Keratinocyte (primary cell): ENCODE data around the gene LTBP3. TPM values are rescaled to one million over a fixed set of nuclear protein-coding genes. Genes with fewer than 3 reads are reported as not detected.

Source experiments
- DNase-seq: peaks from one replicate; pipeline ENCODE4 v3.0.0-alpha.2; 2011; ENCODE audit warnings: low read depth, missing footprints, low spot score
- FAIRE-seq: peaks from 2 replicates; lab custom pipeline; 2011; peaks lifted over from hg19 to GRCh38; lab: Jason Lieb, UNC
- H2AFZ ChIP-seq: 2 replicates; pipeline ENCODE4 v1.6.0; 2012; ENCODE audit warnings: low read length, control low read depth, inconsistent platforms; ENCODE audit not compliant: control insufficient read depth
- H3K27ac ChIP-seq: 2 replicates; pipeline ENCODE4 v1.5.1; 2011; ENCODE audit warnings: low read length; ENCODE audit not compliant: control insufficient read depth, insufficient read depth
- H3K27me3 ChIP-seq: 3 replicates; pipeline ENCODE4 v1.6.0; 2011; ENCODE audit warnings: low read length; ENCODE audit not compliant: control insufficient read depth, insufficient read depth; ENCODE audit errors: extremely low read depth
- H3K36me3 ChIP-seq, 2 experiments: 2 replicates in 1 of 2; 3 replicates in 1 of 2; pipeline ENCODE4 v1.5.1; 2011; ENCODE audit warnings: low read length in 2 of 2, mild to moderate bottlenecking in 1 of 2; ENCODE audit not compliant: control insufficient read depth in 2 of 2, insufficient read depth in 2 of 2; ENCODE audit errors: extremely low read depth in 1 of 2
- H3K4me1 ChIP-seq: 3 replicates; pipeline ENCODE4 v1.5.1; 2011; ENCODE audit warnings: low read length; ENCODE audit not compliant: control insufficient read depth, insufficient read depth; ENCODE audit errors: extremely low read depth
- H3K4me2 ChIP-seq: 3 replicates; pipeline ENCODE4 v1.6.0; 2011; ENCODE audit warnings: low read depth, low read length; ENCODE audit not compliant: control insufficient read depth, insufficient read depth; ENCODE audit errors: extremely low read depth
- H3K4me3 ChIP-seq, 3 experiments: fragments of 200-600 bp in 1 of 3; sonication (generic) in 1 of 3; 2 replicates in 2 of 3; 3 replicates in 1 of 3; pipeline ENCODE4 v1.5.1; 2011 to 2016; ENCODE audit warnings: low read length in 3 of 3, mild to moderate bottlenecking in 3 of 3, control low read depth in 2 of 3, inconsistent platforms in 1 of 3, low read depth in 1 of 3, mixed read lengths in 1 of 3, mixed run types in 1 of 3, moderate library complexity in 1 of 3; ENCODE audit not compliant: control insufficient read depth in 2 of 3, insufficient read depth in 2 of 3; ENCODE audit errors: extremely low read depth in 1 of 3
- H3K79me2 ChIP-seq: 2 replicates; pipeline ENCODE4 v1.6.0; 2012; ENCODE audit warnings: low read length; ENCODE audit not compliant: control insufficient read depth, insufficient read depth
- H3K9ac ChIP-seq: 3 replicates; pipeline ENCODE4 v1.6.0; 2011; ENCODE audit warnings: low read length; ENCODE audit not compliant: control insufficient read depth, insufficient read depth; ENCODE audit errors: extremely low read depth
- H3K9me1 ChIP-seq: 3 replicates; pipeline ENCODE4 v1.6.0; 2011; ENCODE audit warnings: low read length; ENCODE audit not compliant: control insufficient read depth, insufficient read depth; ENCODE audit errors: extremely low read depth
- H3K9me3 ChIP-seq: 2 replicates; pipeline ENCODE4 v1.5.1; 2012; ENCODE audit warnings: low read depth, low read length; ENCODE audit not compliant: control insufficient read depth
- H4K20me1 ChIP-seq: 3 replicates; pipeline ENCODE4 v1.6.0; 2011; ENCODE audit warnings: low read length; ENCODE audit not compliant: control insufficient read depth, insufficient read depth; ENCODE audit errors: extremely low read depth
- EZH2 ChIP-seq: IDR thresholded peaks from one replicate; pipeline ENCODE4 v1.6.1; 2012; ENCODE audit warnings: inconsistent platforms, mild to moderate bottlenecking, low read length, moderate library complexity
- dilution Hi-C: fragments of 300-500 bp; cut with MboI; formaldehyde crosslinking; loops from one replicate; pipeline ENCODE4 v1.7.0; 2020; ENCODE audit warnings: low sequenced_read_pairs; ENCODE audit not compliant: extremely low pct_ligation_motif_present
- polyA plus RNA-seq, 5 experiments: library from polyadenylated mRNA; depleted of rRNA in 3 of 5; stranded (reverse) in 3 of 5; stranded (forward) in 1 of 5; unstranded in 1 of 5; fragments of >200 nt; gene quantifications; 1 replicate in 1 of 5; 2 replicates in 3 of 5; 3 replicates in 1 of 5; pipeline versions ENCODE4 v1.2.1 to v1.2.3, GENCODE V29; 2011 to 2012; ENCODE audit warnings: missing spikeins in 2 of 5, low read depth in 1 of 5, low replicate concordance in 1 of 5
- TF ChIP-seq, protein P1 (sequence below), 3 experiments: IDR thresholded peaks in 1 of 3; conservative IDR thresholded peaks in 1 of 3; optimal IDR thresholded peaks in 1 of 3; 2 replicates in 2 of 3; 3 replicates in 1 of 3; pipeline versions ENCODE3 to v1.5.1; 2011; ENCODE audit warnings: low read length in 3 of 3, mild to moderate bottlenecking in 3 of 3, moderate library complexity in 2 of 3, control low read depth in 1 of 3, inconsistent platforms in 1 of 3; ENCODE audit not compliant: insufficient read depth in 2 of 3; ENCODE audit errors: extremely low read depth in 1 of 3

LTBP3 gene
- polyA plus RNA-seq, 1 donor (not counting 4 experiments of a cell fraction or from before 2014, with no cell fraction given) = 9.1 TPM

GRCh38 chr11:65542738-65543390 lies 15.3 kb downstream of the LTBP3 start:
- no peaks in the 10 kb centered on the region for H3K27me3 ChIP-seq
- no peak overlapping the region for H3K4me3 ChIP-seq
- peaks cover 3% of the 10 kb centered on the region for H4K20me1 ChIP-seq
- H3K9me1 ChIP-seq = no peaks in the 10 kb centered on the region
- H2AFZ ChIP-seq = no peak overlapping the region
- dilution Hi-C loops = no loop called here
- no peaks in the 10 kb centered on the region for H3K79me2 ChIP-seq
- no peak overlapping the region for H3K27ac ChIP-seq
- FAIRE-seq (no peak), DNase-seq (no peak)
- H3K4me2 ChIP-seq = no peak overlapping the region
- H3K4me1 ChIP-seq = peaks cover 17% of the 10 kb centered on the region
- H3K36me3 ChIP-seq = peaks cover 0 to 2% of the 10 kb centered on the region in 2 experiments
- no peaks in the 10 kb centered on the region for H3K9me3 ChIP-seq
- H3K9ac ChIP-seq = no peak overlapping the region
- TF ChIP-seq, protein P1, sequence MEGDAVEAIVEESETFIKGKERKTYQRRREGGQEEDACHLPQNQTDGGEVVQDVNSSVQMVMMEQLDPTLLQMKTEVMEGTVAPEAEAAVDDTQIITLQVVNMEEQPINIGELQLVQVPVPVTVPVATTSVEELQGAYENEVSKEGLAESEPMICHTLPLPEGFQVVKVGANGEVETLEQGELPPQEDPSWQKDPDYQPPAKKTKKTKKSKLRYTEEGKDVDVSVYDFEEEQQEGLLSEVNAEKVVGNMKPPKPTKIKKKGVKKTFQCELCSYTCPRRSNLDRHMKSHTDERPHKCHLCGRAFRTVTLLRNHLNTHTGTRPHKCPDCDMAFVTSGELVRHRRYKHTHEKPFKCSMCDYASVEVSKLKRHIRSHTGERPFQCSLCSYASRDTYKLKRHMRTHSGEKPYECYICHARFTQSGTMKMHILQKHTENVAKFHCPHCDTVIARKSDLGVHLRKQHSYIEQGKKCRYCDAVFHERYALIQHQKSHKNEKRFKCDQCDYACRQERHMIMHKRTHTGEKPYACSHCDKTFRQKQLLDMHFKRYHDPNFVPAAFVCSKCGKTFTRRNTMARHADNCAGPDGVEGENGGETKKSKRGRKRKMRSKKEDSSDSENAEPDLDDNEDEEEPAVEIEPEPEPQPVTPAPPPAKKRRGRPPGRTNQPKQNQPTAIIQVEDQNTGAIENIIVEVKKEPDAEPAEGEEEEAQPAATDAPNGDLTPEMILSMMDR (optimal IDR thresholded peaks at IDR 0.05 in 1 of 3, IDR thresholded peaks at IDR 0.05 in 1 of 3, conservative IDR thresholded peaks at IDR 0.05 in 1 of 3; ENCODE audit: extremely low read depth in 1 of 3, insufficient read depth in 2 of 3, low read length in 3 of 3) = no peak
- TF ChIP-seq EZH2 = no peak

DNA sequence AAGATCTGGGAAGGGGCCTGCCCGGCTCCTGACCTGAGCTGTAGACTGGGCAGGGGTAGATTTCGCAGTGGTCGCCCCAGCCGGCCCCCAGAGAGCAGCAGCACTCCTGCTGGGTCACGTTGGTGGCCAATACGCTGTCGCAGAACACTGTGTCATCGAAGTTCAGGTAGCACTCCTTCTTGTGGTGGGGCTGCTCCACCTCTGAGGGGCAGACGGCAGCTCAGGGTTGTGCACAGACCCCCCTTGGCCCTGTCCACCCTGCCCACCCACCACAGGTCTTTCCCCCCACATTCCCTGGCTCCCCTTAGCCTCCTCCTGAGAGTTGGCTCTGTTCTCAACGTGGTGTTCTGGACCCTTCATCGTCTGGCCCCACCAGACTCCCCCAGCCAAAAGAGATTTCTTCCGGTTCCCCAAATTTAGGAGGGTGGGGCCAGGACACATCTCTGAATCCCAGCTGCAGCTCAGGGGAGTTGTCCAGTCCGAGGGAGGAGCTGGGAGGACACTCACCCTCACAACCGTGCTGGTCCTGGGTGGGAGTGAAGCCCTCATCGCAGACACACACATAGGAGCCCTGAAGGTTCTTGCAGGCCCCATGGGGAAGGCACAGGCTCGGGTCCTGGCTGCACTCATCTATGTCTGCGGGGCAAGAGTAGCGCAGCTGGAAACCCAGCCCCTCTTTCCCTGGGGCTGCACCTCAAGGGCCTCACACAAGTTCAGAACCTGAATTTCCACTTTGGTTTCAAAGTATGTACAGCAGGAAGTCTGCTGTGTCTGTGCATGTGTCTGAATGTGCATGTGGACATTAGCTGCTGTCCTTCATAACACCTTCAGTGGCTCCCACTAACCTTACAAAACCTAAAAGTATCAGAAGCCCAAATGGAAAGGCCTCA lies 16.8 kb downstream of the LTBP3 start:
- Histone ChIP-seq H2AFZ (no peak overlapping the region), H3K4me1 (peaks cover 14% of the 10 kb centered on the region), H3K9me3 (no peaks in the 10 kb centered on the region), H3K4me2 (peak overlapping the region; percentile 79), H3K36me3 (peaks cover 6 to 7% of the 10 kb centered on the region in 2 experiments), H3K27ac (peak overlapping the region; percentile 53), H4K20me1 (peaks cover 3% of the 10 kb centered on the region), H3K9me1 (no peaks in the 10 kb centered on the region), H3K9ac (peak overlapping the region; percentile 63), H3K27me3 (no peaks in the 10 kb centered on the region), H3K79me2 (no peaks in the 10 kb centered on the region), H3K4me3 (peak overlapping the region; percentile 42 to 67 (median 65))
- dilution Hi-C loops = no loop called here
- DNase-seq (no peak), FAIRE-seq (peak; percentile 98)
- TF ChIP-seq, protein P1 (optimal IDR thresholded peaks at IDR 0.05 in 1 of 3, IDR thresholded peaks at IDR 0.05 in 1 of 3, conservative IDR thresholded peaks at IDR 0.05 in 1 of 3; ENCODE audit: extremely low read depth in 1 of 3, insufficient read depth in 2 of 3, low read length in 3 of 3) = no peak
- no peak for TF ChIP-seq EZH2
